Erythroblast (primary cell): Measurements from ENCODE around the gene CD276.

Experiments used
- GATA1 ChIP-seq: IDR thresholded peaks from 2 replicates; pipeline ENCODE4 v1.6.1; 2011; ENCODE audit warnings: low read depth, mild to moderate bottlenecking, control low read depth, low read length, moderate library complexity
- POLR2A ChIP-seq: IDR thresholded peaks from 2 replicates; pipeline ENCODE4 v1.6.1; 2011; ENCODE audit warnings: mild to moderate bottlenecking, low read length

GRCh38 chr15:73750951-73751350 lies 66.8 kb downstream of the CD276 start:
- TF ChIP-seq POLR2A (no peak), GATA1 (no peak)
